ENCODE measurements around the gene RAB28. TPM values are rescaled to one million over a fixed set of nuclear protein-coding genes. Genes with fewer than 3 reads are reported as not detected.

RAB28 gene
- total and polyA plus RNA-seq, 9 of the 15 experiments (the other 6 are each of a cell fraction or from before 2014, with no cell fraction given), result 6.7 to 40.4 (median 23.0) TPM

DNA sequence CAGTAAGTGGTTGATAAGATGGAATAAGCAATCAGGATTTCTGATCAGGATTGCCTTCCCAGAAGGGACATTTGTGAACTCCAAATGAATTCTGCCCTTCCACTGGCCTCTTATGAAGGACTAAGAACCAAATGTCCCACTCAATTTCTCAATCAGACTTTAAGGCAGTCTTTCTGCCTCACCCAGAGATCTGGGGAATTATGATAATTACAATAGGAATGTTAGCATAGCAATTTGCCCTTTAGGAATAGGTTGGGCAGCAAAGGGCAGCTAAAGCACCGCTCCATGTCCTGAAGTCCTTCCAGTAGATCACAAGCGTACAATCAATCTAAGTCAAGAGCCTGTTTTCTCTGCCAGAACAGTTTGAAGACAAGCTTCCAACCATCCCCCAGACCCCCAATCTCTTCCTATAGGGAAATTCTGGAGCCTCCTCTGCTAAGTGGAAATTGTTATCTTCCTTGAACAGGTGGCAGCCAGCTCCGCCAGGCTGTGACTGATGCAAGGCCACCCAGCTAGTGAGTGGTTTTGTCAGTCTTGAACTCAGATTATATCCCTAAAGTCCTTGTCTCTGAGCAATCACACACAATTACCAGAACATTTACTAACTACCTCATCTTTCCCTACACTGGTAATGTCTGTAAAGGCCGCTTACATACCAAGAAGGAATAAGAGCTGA is 41.6 kb upstream of the RAB28 start (continued):
- TF ChIP-seq, protein P1, sequence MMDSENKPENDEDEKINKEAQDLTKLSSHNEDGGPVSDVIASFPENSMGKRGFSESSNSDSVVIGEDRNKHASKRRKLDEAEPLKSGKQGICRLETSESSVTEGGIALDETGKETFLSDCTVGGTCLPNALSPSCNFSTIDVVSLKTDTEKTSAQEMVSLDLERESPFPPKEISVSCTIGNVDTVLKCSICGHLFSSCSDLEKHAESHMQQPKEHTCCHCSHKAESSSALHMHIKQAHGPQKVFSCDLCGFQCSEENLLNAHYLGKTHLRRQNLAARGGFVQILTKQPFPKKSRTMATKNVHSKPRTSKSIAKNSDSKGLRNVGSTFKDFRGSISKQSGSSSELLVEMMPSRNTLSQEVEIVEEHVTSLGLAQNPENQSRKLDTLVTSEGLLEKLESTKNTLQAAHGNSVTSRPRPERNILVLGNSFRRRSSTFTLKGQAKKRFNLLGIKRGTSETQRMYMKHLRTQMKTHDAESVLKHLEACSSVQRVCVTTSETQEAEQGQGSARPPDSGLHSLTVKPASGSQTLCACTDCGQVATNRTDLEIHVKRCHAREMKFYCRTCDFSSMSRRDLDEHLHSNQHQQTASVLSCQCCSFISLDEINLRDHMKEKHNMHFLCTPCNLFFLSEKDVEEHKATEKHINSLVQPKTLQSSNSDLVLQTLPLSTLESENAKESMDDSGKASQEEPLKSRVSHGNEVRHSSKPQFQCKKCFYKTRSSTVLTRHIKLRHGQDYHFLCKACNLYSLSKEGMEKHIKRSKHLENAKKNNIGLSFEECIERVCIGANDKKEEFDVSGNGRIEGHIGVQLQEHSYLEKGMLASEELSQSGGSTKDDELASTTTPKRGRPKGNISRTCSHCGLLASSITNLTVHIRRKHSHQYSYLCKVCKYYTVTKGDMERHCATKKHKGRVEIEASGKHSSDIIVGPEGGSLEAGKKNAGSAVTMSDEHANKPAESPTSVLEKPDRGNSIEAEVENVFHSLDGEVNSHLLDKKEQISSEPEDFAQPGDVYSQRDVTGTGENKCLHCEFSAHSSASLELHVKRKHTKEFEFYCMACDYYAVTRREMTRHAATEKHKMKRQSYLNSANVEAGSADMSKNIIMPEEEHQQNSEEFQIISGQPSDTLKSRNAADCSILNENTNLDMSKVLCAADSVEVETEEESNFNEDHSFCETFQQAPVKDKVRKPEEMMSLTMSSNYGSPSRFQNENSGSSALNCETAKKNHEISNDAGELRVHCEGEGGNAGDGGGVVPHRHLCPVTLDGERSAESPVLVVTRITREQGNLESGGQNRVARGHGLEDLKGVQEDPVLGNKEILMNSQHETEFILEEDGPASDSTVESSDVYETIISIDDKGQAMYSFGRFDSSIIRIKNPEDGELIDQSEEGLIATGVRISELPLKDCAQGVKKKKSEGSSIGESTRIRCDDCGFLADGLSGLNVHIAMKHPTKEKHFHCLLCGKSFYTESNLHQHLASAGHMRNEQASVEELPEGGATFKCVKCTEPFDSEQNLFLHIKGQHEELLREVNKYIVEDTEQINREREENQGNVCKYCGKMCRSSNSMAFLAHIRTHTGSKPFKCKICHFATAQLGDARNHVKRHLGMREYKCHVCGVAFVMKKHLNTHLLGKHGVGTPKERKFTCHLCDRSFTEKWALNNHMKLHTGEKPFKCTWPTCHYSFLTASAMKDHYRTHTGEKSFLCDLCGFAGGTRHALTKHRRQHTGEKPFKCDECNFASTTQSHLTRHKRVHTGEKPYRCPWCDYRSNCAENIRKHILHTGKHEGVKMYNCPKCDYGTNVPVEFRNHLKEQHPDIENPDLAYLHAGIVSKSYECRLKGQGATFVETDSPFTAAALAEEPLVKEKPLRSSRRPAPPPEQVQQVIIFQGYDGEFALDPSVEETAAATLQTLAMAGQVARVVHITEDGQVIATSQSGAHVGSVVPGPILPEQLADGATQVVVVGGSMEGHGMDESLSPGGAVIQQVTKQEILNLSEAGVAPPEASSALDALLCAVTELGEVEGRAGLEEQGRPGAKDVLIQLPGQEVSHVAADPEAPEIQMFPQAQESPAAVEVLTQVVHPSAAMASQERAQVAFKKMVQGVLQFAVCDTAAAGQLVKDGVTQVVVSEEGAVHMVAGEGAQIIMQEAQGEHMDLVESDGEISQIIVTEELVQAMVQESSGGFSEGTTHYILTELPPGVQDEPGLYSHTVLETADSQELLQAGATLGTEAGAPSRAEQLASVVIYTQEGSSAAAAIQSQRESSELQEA (IDR thresholded peaks at IDR 0.05; ENCODE audit: low read depth), result no peak
- no peak for TF ChIP-seq DMBX1 (CRISPR knock-in tag; IDR thresholded peaks at IDR 0.05; ENCODE audit: borderline replicate concordance)
- no peak for TF ChIP-seq ASH1L (IDR thresholded peaks at IDR 0.05; ENCODE audit: borderline replicate concordance, low read depth, partially characterized antibody)
- no peak for TF ChIP-seq JUND (IDR thresholded peaks at IDR 0.05; ENCODE audit: borderline replicate concordance, low read depth, low read length)
- no peak for TF ChIP-seq JUND (tag; IDR thresholded peaks at IDR 0.05; ENCODE audit: borderline replicate concordance, low read depth, low read length)
- no peak for TF ChIP-seq MBD2 (IDR thresholded peaks at IDR 0.05; ENCODE audit: borderline replicate concordance, low read depth)
- TF ChIP-seq HLTF (IDR thresholded peaks at IDR 0.05), result no peak
- no peak for TF ChIP-seq JUNB (CRISPR knock-in tag; conservative IDR thresholded peaks at IDR 0.05)
- TF ChIP-seq, protein P2, sequence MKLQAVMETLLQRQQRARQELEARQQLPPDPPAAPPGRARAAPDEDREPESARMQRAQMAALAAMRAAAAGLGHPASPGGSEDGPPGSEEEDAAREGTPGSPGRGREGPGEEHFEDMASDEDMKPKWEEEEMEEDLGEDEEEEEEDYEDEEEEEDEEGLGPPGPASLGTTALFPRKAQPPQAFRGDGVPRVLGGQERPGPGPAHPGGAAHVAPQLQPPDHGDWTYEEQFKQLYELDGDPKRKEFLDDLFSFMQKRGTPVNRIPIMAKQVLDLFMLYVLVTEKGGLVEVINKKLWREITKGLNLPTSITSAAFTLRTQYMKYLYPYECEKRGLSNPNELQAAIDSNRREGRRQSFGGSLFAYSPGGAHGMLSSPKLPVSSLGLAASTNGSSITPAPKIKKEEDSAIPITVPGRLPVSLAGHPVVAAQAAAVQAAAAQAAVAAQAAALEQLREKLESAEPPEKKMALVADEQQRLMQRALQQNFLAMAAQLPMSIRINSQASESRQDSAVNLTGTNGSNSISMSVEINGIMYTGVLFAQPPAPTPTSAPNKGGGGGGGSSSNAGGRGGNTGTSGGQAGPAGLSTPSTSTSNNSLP (IDR thresholded peaks at IDR 0.05; ENCODE audit: borderline replicate concordance, low read depth, low read length), result no peak
- no peak for TF ChIP-seq ZNF140 (CRISPR knock-in tag; IDR thresholded peaks at IDR 0.05)
- TF ChIP-seq BRD9 (IDR thresholded peaks at IDR 0.05; ENCODE audit: low read depth, partially characterized antibody), result no peak
- no peak for TF ChIP-seq SRSF9 (IDR thresholded peaks at IDR 0.05; ENCODE audit: borderline replicate concordance, low read depth, low read length)
- no peak for TF ChIP-seq ZFP30 (CRISPR knock-in tag; IDR thresholded peaks at IDR 0.05; ENCODE audit: borderline replicate concordance)
- TF ChIP-seq, protein P3, sequence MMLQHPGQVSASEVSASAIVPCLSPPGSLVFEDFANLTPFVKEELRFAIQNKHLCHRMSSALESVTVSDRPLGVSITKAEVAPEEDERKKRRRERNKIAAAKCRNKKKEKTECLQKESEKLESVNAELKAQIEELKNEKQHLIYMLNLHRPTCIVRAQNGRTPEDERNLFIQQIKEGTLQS (IDR thresholded peaks at IDR 0.05), result peak; percentile 21; the same call in 1 of the 2 replicates
- TF ChIP-seq, protein P3 (CRISPR knock-in tag; conservative IDR thresholded peaks at IDR 0.05), result no peak
